ENCODE data around the gene ZMYND8.
"Not testable (repeated sequence)": the region's sequence is repeated elsewhere in the genome, so short reads cannot be mapped to it uniquely, and the experiment has no call there.

The ZMYND8 gene

GRCh38 chr20:47246061-47246777 lies 110.3 kb downstream of the ZMYND8 start:
- DNase-seq (ENCODE audit: low read depth): no peak

- not testable (repeated sequence) for DNase-seq (ENCODE audit: low read depth)
Observed at GRCh38 chr20:47245166-47245565, 111.3 kb downstream of the ZMYND8 start.

GRCh38 chr20:47244451-47244850 lies 112.0 kb downstream of the ZMYND8 start:
- DNase-seq (ENCODE audit: low read depth): no peak

- no peak for DNase-seq (ENCODE audit: low read depth)
Observed at GRCh38 chr20:47243532-47244305, 112.8 kb downstream of the ZMYND8 start.

GRCh38 chr20:47243003-47243402 lies 113.5 kb downstream of the ZMYND8 start:
- DNase-seq (ENCODE audit: low read depth): no peak

DNA sequence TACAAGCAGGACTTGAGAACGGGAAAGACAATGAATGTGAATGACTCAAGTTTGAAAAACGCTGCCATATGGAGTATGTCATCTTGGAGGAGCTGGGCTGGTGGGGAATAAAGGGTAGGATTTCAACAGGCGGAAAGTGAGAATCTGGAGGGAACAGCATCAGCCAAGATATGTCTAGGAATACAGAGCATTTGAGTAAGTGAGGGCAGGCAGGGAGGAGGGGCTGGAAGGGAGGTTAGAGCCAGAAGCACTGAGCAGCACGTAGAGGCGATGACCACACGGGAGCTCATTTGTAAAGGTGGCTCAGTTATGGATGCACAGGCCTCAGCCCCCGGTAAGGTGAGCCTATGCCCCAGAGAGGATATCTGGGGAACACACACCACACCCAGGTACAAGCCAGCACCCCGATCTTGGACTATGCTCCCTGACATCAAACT lies 115.1 kb downstream of the ZMYND8 start:
- DNase-seq (ENCODE audit: low read depth): no peak

- not testable (repeated sequence) for DNase-seq (ENCODE audit: low read depth)
Observed at GRCh38 chr20:47240096-47240495, 116.4 kb downstream of the ZMYND8 start.

GRCh38 chr20:47239719-47240067 lies 116.8 kb downstream of the ZMYND8 start:
- no peak for DNase-seq (ENCODE audit: low read depth)

DNA sequence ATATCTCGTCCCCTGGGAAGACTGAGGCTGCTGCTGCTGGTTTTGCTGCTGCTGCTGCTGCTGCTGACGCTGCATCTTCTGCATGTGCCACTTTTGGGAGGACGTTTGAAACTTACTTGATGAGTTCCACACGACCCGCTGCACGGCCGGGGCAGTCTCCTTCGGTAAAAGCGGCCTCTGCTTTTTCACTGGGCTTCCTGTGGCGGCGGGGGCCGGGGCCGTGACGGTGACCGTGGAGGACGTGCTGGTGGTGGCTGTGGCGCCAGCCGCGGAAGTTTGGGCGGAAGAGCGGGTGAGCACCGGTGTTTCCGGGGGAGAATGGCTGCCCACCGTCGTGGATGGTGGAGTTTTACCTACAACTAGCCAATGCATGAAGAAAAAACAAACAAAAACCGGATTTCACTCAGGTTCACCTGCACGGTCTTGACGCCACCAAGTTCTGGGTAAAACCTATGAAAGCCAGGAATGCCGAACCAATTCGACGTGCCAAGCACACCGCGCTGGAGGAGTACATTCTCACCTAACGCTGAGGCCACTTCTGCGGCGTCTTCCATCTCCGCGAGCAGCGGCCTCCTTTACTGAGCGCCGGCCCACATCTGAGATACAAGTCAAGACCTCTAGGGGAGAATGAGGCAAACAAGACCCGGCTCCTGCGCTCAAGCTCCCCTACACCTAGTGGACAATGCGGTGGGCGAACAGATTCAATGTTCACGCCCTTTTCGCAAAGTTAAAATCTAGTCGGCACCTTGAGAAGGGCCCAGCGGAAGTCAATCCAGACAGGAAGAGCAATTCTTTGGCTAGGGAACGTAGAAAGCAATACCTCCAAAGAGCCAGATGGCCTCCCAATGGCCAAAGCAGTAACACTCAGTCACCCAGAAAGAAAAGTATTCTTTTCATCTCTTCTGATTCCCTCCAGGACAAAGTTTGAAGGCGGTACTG lies 117.5 kb downstream of the ZMYND8 start:
- DNase-seq (ENCODE audit: low read depth): no peak

DNA sequence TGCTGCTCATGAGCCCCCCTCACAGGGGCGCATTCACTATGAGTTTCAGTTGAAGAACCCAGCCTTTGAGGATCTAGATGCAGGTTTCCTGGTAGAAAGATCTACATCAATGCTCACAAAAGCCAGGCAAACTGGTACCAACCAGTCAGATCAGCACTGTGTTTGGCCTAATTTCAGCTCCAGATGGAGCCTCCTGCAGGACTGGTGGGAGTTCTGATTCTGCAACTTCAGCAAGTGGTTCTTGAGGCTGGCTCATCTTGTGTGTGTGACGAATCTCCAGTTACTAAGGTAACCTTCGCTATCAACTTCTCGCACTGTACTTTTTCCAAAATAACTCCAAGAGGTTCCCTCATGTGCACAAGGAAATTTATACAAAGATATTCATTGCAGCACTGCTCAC lies 118.8 kb downstream of the ZMYND8 start:
- no peak for DNase-seq (ENCODE audit: low read depth)

- DNase-seq (ENCODE audit: low read depth): no peak
Observed at GRCh38 chr20:47236639-47236900, 119.9 kb downstream of the ZMYND8 start.

GRCh38 chr20:47235853-47236638 lies 120.5 kb downstream of the ZMYND8 start:
- no peak for DNase-seq (ENCODE audit: low read depth)

GRCh38 chr20:47235111-47235510 lies 121.4 kb downstream of the ZMYND8 start:
- no peak for DNase-seq (ENCODE audit: low read depth)

GRCh38 chr20:47233333-47234188 lies 122.9 kb downstream of the ZMYND8 start:
- DNase-seq (ENCODE audit: low read depth): no peak

GRCh38 chr20:47232518-47232917 lies 124.0 kb downstream of the ZMYND8 start:
- no peak for DNase-seq (ENCODE audit: low read depth)

GRCh38 chr20:47231382-47232039 lies 125.0 kb downstream of the ZMYND8 start:
- no peak for DNase-seq (ENCODE audit: low read depth)

DNA sequence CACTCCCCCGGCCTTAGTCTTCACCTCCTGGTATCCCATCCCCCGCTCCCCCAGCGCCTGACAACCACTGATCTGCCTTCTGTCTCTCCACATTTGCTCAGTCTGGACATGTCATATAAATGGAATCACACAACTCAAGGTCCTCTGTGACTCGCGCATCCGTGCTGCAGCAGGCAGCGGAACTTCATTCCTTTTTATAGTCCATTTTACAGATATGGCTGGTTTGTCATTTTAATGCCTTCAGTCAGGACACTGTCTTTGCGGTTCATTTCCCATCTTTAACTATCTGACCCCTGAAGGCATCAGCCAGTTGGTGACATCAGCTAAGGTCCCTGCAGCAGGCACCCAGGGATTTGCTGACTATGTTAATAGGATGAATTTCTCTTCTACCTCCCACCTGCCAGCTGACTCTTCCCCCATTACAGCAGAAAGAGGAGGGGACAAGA lies 125.7 kb downstream of the ZMYND8 start:
- DNase-seq (ENCODE audit: low read depth): no peak

DNA sequence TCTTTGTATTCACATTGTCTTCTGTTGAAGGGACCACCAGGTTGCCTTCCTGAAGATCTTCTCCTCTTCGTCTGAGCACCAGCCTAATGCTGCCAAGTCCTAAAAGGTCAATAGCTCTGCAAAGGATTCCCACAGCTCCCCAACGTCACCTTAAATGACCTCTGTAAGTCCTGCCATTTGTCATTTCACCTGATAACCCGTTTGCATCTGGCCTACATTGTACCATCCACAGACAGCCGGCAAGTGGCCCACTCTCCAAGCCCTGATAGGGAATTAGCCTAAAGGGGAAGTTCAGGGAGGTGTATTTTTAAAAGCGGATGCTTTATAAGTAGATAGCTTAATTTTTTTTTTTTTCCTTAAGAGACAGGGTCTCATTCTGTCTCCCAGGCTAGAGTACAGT lies 127.8 kb downstream of the ZMYND8 start:
- no peak for DNase-seq (ENCODE audit: low read depth)

GRCh38 chr20:47227576-47227975 lies 128.9 kb downstream of the ZMYND8 start:
- DNase-seq (ENCODE audit: low read depth): no peak

DNA sequence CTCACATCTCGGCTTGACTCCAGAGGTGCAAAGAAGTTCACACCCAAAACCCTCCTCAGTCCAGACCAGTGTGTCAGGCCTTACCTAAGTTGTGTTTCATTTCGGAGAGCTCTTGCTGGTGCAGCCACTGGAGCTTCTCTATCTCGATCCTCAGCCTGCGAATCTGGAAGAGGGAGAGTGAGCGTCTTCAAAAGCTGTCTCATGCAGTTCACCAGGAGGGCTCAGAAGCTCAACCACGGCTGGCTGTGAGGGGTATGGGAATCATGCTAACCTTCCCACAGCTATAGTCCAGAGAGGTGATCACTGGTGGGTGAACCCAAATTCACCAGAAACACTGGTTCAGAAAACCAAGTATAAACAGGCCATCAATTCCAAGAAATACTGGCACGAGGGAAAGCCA lies 129.4 kb downstream of the ZMYND8 start:
- DNase-seq (ENCODE audit: low read depth): no peak

All from activated T-helper 1 cell treated with Interleukin-2 at 50 U/mL for 16 hours (primary cell).